HepG2 (cell line): ENCODE results near the gene ELL3. TPM values are rescaled to one million over a fixed set of nuclear protein-coding genes. Genes with fewer than 3 reads are reported as not detected.

Experiments used
- ATF1 ChIP-seq: IDR thresholded peaks from 2 replicates; pipeline ENCODE4 v1.6.1; 2016; ENCODE audit warnings: mild to moderate bottlenecking, control low read depth
- ATF2 ChIP-seq: sonication (generic); formaldehyde crosslinking; IDR thresholded peaks from 2 replicates; pipeline ENCODE4 v1.4.0; 2020; ENCODE audit warnings: missing genetic modification reagents
- CERS6 ChIP-seq: sonication (generic); formaldehyde crosslinking; IDR thresholded peaks from 2 replicates; pipeline ENCODE4 v1.5.0; 2020; ENCODE audit warnings: missing genetic modification reagents
- DBP ChIP-seq: sonication (generic); formaldehyde crosslinking; IDR thresholded peaks from 2 replicates; pipeline ENCODE4 v1.4.0; 2020; ENCODE audit warnings: missing genetic modification reagents; ENCODE audit errors: not compliant biosample characterization
- HOXA5 ChIP-seq: sonication (generic); formaldehyde crosslinking; IDR thresholded peaks from 2 replicates; pipeline ENCODE4 v1.4.0; 2020; ENCODE audit warnings: missing genetic modification reagents
- LCORL ChIP-seq, 2 experiments: fragments of 450-650 bp in 1 of 2; sonication (generic) in 1 of 2; formaldehyde crosslinking in 1 of 2; IDR thresholded peaks; 2 replicates each; pipeline versions ENCODE4 v1.5.0 to v1.6.1; 2017 to 2020; ENCODE audit warnings: antibody characterized with exemption in 1 of 2, missing genetic modification reagents in 1 of 2
- RAD21 ChIP-seq: fragments of 450-650 bp; formaldehyde crosslinking; IDR thresholded peaks from 2 replicates; pipeline ENCODE4 v1.5.0; 2020; ENCODE audit warnings: mild to moderate bottlenecking
- SMC3 ChIP-seq: IDR thresholded peaks from 2 replicates; pipeline ENCODE4 v1.6.1; 2011; ENCODE audit warnings: low read length, improper control_type of control experiment
- SSRP1 ChIP-seq: IDR thresholded peaks from 2 replicates; pipeline ENCODE4 v1.6.1; 2016; ENCODE audit warnings: control low read depth
- TEAD3 ChIP-seq: optimal IDR thresholded peaks from 2 replicates; pipeline ENCODE3; 2016; ENCODE audit warnings: borderline replicate concordance
- ZNF260 ChIP-seq: sonication (generic); formaldehyde crosslinking; IDR thresholded peaks from 2 replicates; pipeline ENCODE4 v1.4.0; 2020; ENCODE audit warnings: missing genetic modification reagents, low read depth, mild to moderate bottlenecking, borderline replicate concordance
- ZNF510 ChIP-seq: sonication (generic); formaldehyde crosslinking; IDR thresholded peaks from 2 replicates; pipeline ENCODE4 v1.4.0; 2020; ENCODE audit warnings: low read depth, mild to moderate bottlenecking, missing genetic modification reagents
- ZNF570 ChIP-seq: sonication (generic); formaldehyde crosslinking; IDR thresholded peaks from 2 replicates; pipeline ENCODE4 v1.4.0; 2020; ENCODE audit warnings: mild to moderate bottlenecking, missing genetic modification reagents, borderline replicate concordance
- ZNF609 ChIP-seq: sonication (generic); formaldehyde crosslinking; IDR thresholded peaks from 2 replicates; pipeline ENCODE4 v1.4.0; 2020; ENCODE audit warnings: mild to moderate bottlenecking, missing genetic modification reagents, borderline replicate concordance
- polyA plus RNA-seq, 8 experiments: library from polyadenylated mRNA; depleted of rRNA in 3 of 8; stranded (reverse) in 7 of 8; unstranded in 1 of 8; fragments of >200 nt; fragmentation: Illumina TruSeq in 4 of 8; extraction: Trizol in 4 of 8; gene quantifications; 2 replicates each; pipeline versions ENCODE4 v1.2.1 to v1.2.3, GENCODE V29; 2011 to 2016; ENCODE audit warnings: low read depth in 4 of 8, missing spikeins in 1 of 8, mixed read lengths in 1 of 8; ENCODE audit not compliant: insufficient read depth in 1 of 8
- total RNA-seq, 5 experiments: library from RNA; depleted of rRNA; stranded (reverse); fragments of >200 nt; fragmentation: Illumina TruSeq; extraction: Trizol; gene quantifications; 2 replicates each; pipeline ENCODE4 v1.2.3, GENCODE V29; 2016; ENCODE audit warnings: low read depth in 1 of 5
- TF ChIP-seq, protein P1 (sequence below): sonication (generic); formaldehyde crosslinking; IDR thresholded peaks from 2 replicates; pipeline ENCODE4 v1.5.0; 2020; ENCODE audit warnings: mild to moderate bottlenecking, missing genetic modification reagents, moderate library complexity
- TF ChIP-seq, protein P2 (sequence below): sonication (generic); formaldehyde crosslinking; IDR thresholded peaks from 2 replicates; pipeline ENCODE4 v1.8.0; 2023; ENCODE audit warnings: mild to moderate bottlenecking, missing genetic modification reagents
- TF ChIP-seq, protein P3 (sequence below): sonication (generic); formaldehyde crosslinking; IDR thresholded peaks from 2 replicates; pipeline ENCODE4 v1.8.0; 2022; ENCODE audit warnings: missing genetic modification reagents, mild to moderate bottlenecking, borderline replicate concordance

Gene ELL3
- total and polyA plus RNA-seq, 2 of the 13 experiments (the other 11 are each of a cell fraction or from before 2014, with no cell fraction given) = 6.1 to 8.8 TPM

DNA sequence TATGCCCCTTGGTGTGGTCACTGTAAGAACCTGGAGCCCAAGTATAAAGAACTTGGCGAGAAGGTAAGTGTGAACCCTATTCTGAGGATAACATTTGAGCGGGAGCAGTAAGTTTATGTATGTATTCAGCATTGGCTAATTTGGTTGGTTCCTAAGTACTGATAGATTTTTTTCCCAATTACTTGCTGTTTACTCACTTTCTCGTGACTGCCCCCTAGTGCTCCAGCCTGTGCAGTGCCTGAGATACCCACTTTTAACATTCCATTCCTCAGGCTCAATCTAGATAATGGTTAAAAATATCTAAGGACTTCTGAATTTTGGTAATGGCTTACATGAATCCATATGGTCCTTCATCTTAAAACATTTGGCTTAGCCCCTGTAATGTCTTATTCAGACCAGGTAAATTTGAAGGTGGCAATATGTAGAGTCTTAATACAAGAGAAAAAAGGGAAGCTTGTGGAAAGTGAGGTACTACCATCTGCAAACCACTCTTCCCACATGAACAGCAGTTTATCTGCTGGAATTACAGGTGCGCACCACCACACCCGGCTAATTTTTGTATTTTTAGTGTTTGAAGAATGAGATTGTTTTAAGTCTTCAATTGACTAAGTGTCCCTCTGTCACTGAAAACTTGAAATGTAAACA lies 7.1 kb downstream of the ELL3 start (continued):
- TF ChIP-seq, protein P1, sequence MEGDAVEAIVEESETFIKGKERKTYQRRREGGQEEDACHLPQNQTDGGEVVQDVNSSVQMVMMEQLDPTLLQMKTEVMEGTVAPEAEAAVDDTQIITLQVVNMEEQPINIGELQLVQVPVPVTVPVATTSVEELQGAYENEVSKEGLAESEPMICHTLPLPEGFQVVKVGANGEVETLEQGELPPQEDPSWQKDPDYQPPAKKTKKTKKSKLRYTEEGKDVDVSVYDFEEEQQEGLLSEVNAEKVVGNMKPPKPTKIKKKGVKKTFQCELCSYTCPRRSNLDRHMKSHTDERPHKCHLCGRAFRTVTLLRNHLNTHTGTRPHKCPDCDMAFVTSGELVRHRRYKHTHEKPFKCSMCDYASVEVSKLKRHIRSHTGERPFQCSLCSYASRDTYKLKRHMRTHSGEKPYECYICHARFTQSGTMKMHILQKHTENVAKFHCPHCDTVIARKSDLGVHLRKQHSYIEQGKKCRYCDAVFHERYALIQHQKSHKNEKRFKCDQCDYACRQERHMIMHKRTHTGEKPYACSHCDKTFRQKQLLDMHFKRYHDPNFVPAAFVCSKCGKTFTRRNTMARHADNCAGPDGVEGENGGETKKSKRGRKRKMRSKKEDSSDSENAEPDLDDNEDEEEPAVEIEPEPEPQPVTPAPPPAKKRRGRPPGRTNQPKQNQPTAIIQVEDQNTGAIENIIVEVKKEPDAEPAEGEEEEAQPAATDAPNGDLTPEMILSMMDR (CRISPR knock-in tag) = peak; percentile 65
- TF ChIP-seq DBP (no peak), ZNF260 (CRISPR knock-in tag) (no peak), HOXA5 (CRISPR knock-in tag) (no peak), CERS6 (CRISPR knock-in tag) (no peak), LCORL (IDR thresholded peaks at IDR 0.05) (no peak), LCORL (CRISPR knock-in tag; IDR thresholded peaks at IDR 0.05) (0 out of 2 replicates have a peak, but pooled peaks have one; percentile 18), ATF2 (CRISPR knock-in tag) (no peak), RAD21 (CRISPR knock-in tag) (peak; percentile 21; the same call in 1 of the 2 replicates), SMC3 (peak; percentile 28; the same call in 1 of the 2 replicates), ZNF609 (CRISPR knock-in tag) (no peak), TEAD3 (peak; percentile 22), SSRP1 (CRISPR knock-in tag) (no peak), ZNF510 (CRISPR knock-in tag) (no peak), ATF1 (CRISPR knock-in tag) (no peak), ZNF570 (no peak)
- TF ChIP-seq, protein P2, sequence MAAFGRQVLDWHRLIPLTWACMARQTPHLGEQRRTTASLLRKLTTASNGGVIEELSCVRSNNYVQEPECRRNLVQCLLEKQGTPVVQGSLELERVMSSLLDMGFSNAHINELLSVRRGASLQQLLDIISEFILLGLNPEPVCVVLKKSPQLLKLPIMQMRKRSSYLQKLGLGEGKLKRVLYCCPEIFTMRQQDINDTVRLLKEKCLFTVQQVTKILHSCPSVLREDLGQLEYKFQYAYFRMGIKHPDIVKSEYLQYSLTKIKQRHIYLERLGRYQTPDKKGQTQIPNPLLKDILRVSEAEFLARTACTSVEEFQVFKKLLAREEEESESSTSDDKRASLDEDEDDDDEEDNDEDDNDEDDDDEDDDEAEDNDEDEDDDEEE = no peak
- TF ChIP-seq, protein P3, sequence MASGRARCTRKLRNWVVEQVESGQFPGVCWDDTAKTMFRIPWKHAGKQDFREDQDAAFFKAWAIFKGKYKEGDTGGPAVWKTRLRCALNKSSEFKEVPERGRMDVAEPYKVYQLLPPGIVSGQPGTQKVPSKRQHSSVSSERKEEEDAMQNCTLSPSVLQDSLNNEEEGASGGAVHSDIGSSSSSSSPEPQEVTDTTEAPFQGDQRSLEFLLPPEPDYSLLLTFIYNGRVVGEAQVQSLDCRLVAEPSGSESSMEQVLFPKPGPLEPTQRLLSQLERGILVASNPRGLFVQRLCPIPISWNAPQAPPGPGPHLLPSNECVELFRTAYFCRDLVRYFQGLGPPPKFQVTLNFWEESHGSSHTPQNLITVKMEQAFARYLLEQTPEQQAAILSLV (CRISPR knock-in tag) = no peak
